GM12801 (cell line): ENCODE results near the gene PRG3.

Experiments
- TF ChIP-seq, protein P1 (sequence below): IDR thresholded peaks from one replicate; pipeline ENCODE4 v1.5.1; 2011; ENCODE audit warnings: control low read depth; ENCODE audit not compliant: insufficient read length; ENCODE audit errors: extremely low read depth

The PRG3 gene

DNA sequence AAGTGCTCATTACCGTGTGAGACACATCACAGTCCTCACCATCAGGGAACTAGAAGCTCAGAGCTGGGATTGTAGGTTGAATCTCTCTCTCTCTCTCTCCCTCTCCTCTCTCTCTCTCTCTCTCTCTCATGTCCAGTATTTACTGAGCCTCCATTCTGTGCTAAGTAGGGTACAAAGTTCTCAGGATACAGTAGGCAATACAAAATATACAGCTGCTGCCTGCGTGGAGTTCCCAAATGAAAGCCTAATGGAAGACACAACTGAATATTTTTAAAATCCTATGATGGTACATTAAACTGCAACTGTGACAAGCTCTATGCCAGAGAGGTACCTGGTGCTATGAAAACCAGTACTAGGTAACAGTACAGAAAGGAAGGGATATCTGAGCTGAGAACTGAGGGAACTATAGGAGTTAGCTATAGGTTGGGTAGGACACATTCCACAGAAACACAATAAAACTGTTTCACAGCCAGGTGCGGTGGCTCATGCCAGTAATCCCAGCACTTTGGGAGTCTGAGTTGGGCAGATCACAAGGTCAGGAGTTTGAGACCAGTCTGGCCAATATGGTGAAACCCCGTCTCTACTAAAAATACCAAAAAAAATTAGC is 19.1 kb upstream of the PRG3 start:
- TF ChIP-seq, protein P1, sequence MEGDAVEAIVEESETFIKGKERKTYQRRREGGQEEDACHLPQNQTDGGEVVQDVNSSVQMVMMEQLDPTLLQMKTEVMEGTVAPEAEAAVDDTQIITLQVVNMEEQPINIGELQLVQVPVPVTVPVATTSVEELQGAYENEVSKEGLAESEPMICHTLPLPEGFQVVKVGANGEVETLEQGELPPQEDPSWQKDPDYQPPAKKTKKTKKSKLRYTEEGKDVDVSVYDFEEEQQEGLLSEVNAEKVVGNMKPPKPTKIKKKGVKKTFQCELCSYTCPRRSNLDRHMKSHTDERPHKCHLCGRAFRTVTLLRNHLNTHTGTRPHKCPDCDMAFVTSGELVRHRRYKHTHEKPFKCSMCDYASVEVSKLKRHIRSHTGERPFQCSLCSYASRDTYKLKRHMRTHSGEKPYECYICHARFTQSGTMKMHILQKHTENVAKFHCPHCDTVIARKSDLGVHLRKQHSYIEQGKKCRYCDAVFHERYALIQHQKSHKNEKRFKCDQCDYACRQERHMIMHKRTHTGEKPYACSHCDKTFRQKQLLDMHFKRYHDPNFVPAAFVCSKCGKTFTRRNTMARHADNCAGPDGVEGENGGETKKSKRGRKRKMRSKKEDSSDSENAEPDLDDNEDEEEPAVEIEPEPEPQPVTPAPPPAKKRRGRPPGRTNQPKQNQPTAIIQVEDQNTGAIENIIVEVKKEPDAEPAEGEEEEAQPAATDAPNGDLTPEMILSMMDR = no peak

DNA sequence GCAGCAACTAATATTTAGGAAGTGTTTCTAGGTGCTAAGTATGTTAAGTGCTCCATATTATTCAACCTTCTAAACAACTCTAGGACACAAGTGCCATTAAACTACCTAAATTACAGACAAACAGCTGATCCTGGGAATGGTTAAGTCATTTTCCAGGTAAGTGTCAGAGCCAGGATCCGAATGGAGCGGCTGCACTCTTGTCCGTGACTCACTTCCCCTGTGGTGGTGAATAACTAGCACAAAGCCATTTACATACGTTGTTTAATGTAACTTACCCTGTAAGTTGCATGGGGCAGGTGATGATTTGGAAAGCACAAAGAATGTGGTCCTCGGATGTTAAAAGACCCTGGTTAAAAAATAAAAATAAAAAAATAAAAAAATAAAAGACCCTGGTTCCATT is 18.3 kb upstream of the PRG3 start:
- TF ChIP-seq, protein P1 = no peak

DNA sequence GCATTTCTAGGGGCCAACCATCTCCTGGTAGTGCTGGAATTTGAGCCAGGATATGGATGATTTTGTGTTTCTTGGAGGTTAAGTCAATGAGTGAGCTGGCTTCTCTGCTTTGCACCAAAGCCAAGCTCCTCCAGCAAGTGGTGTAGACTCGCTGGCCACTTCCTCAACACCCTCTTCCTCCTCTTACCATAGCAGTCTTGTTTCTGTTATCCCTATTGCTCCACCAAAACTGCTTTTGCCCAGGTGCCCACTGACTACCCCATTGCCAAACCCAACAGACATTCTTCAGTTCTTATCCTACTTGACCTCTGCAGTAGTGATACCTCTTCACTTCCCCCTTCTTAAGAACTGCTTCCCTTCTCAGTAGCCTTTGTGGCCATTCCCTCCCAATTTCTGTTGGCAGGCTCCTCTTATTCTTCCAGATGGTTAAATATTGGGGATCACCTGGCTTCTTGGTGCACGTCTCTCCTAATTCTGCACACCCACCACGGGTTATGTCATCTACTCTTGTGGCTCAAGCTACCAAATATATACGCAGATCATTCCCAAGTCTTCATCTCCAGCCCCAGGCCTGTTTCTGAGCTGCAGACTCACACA is 16.5 kb upstream of the PRG3 start:
- TF ChIP-seq, protein P1 = no peak

DNA sequence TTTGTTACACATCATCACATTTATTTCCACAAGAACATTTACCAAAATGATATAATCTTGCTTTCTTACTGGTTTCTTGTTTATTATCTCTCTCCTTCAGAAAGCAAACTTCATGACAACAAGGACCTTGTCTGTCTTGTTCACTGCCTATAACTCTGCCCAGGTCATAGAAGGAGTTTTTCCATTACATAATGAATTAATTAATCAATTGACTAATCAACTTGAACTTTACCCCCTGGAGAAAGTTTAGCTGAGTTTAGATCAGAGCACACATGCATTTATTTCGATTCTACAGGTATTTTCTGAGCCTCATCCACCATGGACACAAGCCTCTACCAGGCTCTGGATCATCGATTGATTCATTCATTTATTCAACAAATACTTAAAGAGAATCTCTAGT is 15.8 kb upstream of the PRG3 start:
- TF ChIP-seq, protein P1 = no peak

DNA sequence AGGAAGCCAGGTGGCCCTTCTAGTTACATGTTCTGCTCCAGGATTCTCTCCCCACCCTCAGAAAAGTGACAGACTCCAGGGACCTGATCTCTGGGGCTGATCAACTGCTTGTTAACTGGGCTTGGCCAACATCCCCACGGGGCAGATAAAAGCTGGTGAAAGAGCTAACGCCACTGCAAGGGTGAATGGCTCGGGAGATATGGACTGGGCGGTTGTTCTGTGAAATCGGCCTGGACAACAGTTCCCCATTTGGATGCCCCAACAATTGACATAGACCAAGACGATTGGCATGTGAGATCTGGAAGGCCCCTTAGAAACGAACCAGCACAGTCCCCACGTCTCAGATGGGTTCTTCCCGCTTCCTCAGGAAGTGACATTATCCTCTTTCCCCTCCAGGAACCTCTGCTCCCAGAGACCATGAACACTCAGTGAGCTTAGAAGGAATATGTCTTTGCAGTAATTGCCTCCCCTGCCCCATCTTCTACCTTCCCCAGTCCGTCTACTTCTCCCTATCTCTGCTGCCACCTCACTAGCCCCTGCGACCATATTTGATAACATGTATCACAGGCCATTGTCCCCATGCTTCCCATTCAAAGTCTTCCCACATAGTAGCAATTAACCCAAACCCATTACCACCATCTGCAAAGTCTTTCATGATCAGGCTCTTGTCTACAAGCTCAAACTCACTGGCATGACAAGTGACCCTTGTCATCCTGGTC is 15.1 kb upstream of the PRG3 start:
- TF ChIP-seq, protein P1 = no peak

DNA sequence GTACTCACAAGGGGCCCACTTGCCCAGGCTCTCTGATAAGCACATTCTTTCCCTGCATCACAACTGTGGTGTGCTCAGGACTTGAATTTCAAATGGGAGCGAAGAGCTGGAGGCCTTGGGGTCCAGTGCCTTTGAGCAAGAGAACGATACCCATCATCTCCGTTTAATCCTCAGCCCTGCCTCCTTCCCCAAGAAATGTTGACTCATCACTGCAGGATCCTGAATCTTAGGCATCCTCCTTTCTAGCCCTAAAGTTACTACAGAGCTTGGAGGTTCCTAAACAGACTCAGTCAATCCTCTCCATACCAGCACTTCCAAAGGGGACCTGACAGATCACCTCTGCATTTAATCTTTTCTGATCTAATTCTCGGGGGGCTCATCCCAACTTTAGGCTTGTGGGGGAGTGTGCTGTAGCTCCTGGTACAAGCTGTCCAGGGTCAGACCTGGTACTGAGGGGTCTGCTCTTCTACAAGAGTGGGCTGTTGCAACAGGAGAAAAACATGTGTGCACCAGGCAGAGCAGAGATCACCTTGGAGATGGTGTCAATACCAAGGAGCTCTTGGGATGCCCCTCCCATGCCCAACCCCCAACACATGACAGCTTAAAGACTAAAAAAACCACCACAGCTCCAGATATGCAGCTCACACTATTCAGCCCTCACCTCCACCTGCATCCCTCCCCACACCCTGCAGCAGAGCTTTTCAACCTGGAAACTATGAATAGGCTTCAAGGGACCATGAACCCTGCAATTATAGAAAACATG is 13.4 kb upstream of the PRG3 start:
- TF ChIP-seq, protein P1 = no peak

DNA sequence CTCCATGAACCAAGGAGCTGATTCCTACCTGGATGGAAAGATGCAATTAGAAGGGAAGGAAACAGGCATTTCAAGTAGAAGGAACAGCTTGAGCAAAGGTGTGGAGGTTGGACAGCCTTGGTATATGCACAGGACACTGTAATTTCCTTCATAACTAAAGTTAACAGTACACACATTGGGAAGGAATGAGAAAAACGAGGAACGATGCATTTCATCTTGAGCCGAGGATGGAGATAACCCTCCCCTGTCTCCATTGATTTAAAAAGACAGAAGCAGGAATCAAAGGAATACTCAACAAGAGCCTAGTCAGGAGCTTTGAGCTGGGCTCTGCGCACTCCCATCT is 11.8 kb upstream of the PRG3 start:
- TF ChIP-seq, protein P1 = no peak
